B cell (primary cell): ENCODE results near the gene FRMPD4. TPM values are rescaled to one million over a fixed set of nuclear protein-coding genes. Genes with fewer than 3 reads are reported as not detected.

ENCODE experiments used
- ATAC-seq: fragments of 200-7000 bp; cut with Tn5 transposase; one replicate; pipeline ENCODE4 v1.10.0; 2021; ENCODE audit warnings: low read depth, mild to moderate bottlenecking, moderate number of reproducible peaks, moderate library complexity
- CTCF ChIA-PET: fragments of 350-600 bp; sonication (Branson Sonifier 250); formaldehyde crosslinking; loops from one replicate; lab custom pipeline; 2021; ENCODE audit warnings: antibody characterized with exemption, inconsistent platforms; lab: Charles Lee
- POLR2A ChIA-PET: fragments of 350-600 bp; sonication (Branson Sonifier 250); formaldehyde crosslinking; loops from one replicate; lab custom pipeline; 2021; ENCODE audit warnings: antibody characterized with exemption; lab: Charles Lee
- DNase-seq: peaks from one replicate; pipeline ENCODE4 v3.0.0; 2013
- H2AFZ ChIP-seq: 2 replicates; pipeline ENCODE4 v1.6.1; 2012; ENCODE audit warnings: mild to moderate bottlenecking, low read depth, low read length; ENCODE audit not compliant: insufficient read depth, poor library complexity, severe bottlenecking
- H3K27ac ChIP-seq, 2 donors: 1 replicate in 1 of 2; 2 replicates in 1 of 2; pipeline ENCODE4 v1.5.1; 2012 to 2013; ENCODE audit warnings: low read length in 2 of 2, mild to moderate bottlenecking in 2 of 2, moderate library complexity in 1 of 2
- H3K27me3 ChIP-seq, 4 experiments: fragments of 200-600 bp in 1 of 4; sonication (generic) in 1 of 4; replicated peaks in 1 of 4; 1 replicate in 2 of 4; 2 replicates in 2 of 4; pipeline versions ENCODE4 v1.6.1 to v1.7.0; 2013 to 2016; ENCODE audit warnings: low read length in 3 of 4, mild to moderate bottlenecking in 2 of 4, mixed read lengths in 1 of 4, moderate library complexity in 1 of 4; ENCODE audit not compliant: insufficient read depth in 4 of 4, control insufficient read depth in 3 of 4; ENCODE audit errors: control extremely low read depth in 1 of 4
- H3K36me3 ChIP-seq, 2 experiments: replicated peaks in 1 of 2; 1 replicate in 1 of 2; 2 replicates in 1 of 2; pipeline versions ENCODE4 v1.6.1 to v1.7.1; 2013; ENCODE audit warnings: low read length in 1 of 2; ENCODE audit not compliant: insufficient read depth in 2 of 2, control insufficient read depth in 1 of 2; ENCODE audit errors: control extremely low read depth in 1 of 2, extremely low read depth in 1 of 2
- H3K4me1 ChIP-seq, 2 donors: fragments of 200-600 bp in 1 of 2; sonication (generic) in 1 of 2; 1 replicate in 1 of 2; 2 replicates in 1 of 2; pipeline versions ENCODE4 v1.5.1 to v1.6.1; 2013 to 2017; ENCODE audit warnings: low read length in 2 of 2; ENCODE audit not compliant: control insufficient read depth in 2 of 2, insufficient read depth in 2 of 2
- H3K4me2 ChIP-seq: replicated peaks from 2 replicates; pipeline ENCODE3; 2012; ENCODE audit warnings: mild to moderate bottlenecking, low read depth, low read length; ENCODE audit not compliant: poor library complexity, severe bottlenecking
- H3K4me3 ChIP-seq, 5 experiments: fragments of 200-600 bp in 1 of 5; sonication (generic) in 1 of 5; 1 replicate in 3 of 5; 2 replicates in 2 of 5; pipeline versions ENCODE4 v1.5.1 to v1.7.0; 2011 to 2016; ENCODE audit warnings: low read length in 4 of 5, mild to moderate bottlenecking in 4 of 5, low read depth in 2 of 5, control low read depth in 1 of 5, moderate library complexity in 1 of 5; ENCODE audit not compliant: insufficient read depth in 1 of 5; ENCODE audit errors: control extremely low read depth in 1 of 5, extremely low read depth in 1 of 5
- H3K79me2 ChIP-seq: fragments of 200-600 bp; sonication (generic); one replicate; pipeline ENCODE4 v1.6.0; 2016; ENCODE audit warnings: low read length; ENCODE audit not compliant: control insufficient read depth, insufficient read depth
- H3K9ac ChIP-seq: fragments of 200-600 bp; sonication (generic); 2 replicates; pipeline ENCODE4 v1.6.1; 2017; ENCODE audit warnings: mild to moderate bottlenecking, low read length, moderate library complexity
- H3K9me3 ChIP-seq, 3 donors: one replicate each; pipeline versions ENCODE4 v1.6.1 to v1.7.1; 2013; ENCODE audit warnings: low read length in 2 of 3; ENCODE audit not compliant: control insufficient read depth in 2 of 3, insufficient read depth in 1 of 3; ENCODE audit errors: control extremely low read depth in 1 of 3
- H4K20me1 ChIP-seq: 2 replicates; pipeline ENCODE4 v1.6.0; 2012; ENCODE audit warnings: mild to moderate bottlenecking, low read length; ENCODE audit not compliant: insufficient read depth, control insufficient read depth, poor library complexity, severe bottlenecking
- H3K27ac Mint-ChIP-seq: one replicate; pipeline ENCODE4 v1.8.0; 2021; ENCODE audit warnings: mixed read lengths
- H3K27me3 Mint-ChIP-seq: one replicate; pipeline ENCODE4 v1.8.0; 2021; ENCODE audit warnings: mixed read lengths
- H3K4me1 Mint-ChIP-seq: one replicate; pipeline ENCODE4 v1.8.0; 2021; ENCODE audit warnings: mixed read lengths
- H3K4me3 Mint-ChIP-seq: one replicate; pipeline ENCODE4 v1.8.0; 2021; ENCODE audit warnings: mixed read lengths
- H3K9me3 Mint-ChIP-seq: one replicate; pipeline ENCODE4 v1.8.0; 2022; ENCODE audit warnings: mixed read lengths; ENCODE audit not compliant: insufficient read depth
- EZH2 ChIP-seq: IDR thresholded peaks from 2 replicates; pipeline ENCODE4 v1.6.1; 2012; ENCODE audit warnings: borderline replicate concordance, low read depth, mild to moderate bottlenecking, moderate library complexity, low read length; ENCODE audit not compliant: insufficient read depth, poor library complexity, severe bottlenecking
- WGBS: methylation state at CpG from one replicate; pipeline ENCODE4 v1.1.5; 2013; ENCODE audit warnings: missing lambda C conversion rate; ENCODE audit not compliant: insufficient coverage; 5-methylcytosine and 5-hydroxymethylcytosine counted together
- intact Hi-C: fragments of 100-400 bp; cut with micrococcal nuclease; formaldehyde crosslinking; loops from one replicate; pipeline ENCODE4 v1.10.0; 2022
- polyA plus RNA-seq: library from polyadenylated mRNA; depleted of rRNA; stranded (reverse); fragments of >200 nt; gene quantifications from 2 replicates; pipeline ENCODE4 v1.2.3, GENCODE V29; 2012
- total RNA-seq, 2 donors: library from RNA; stranded (reverse); fragments of 120-200 nt in 1 of 2; gene quantifications; 1 replicate in 1 of 2; 2 replicates in 1 of 2; pipeline versions ENCODE4 v1.2.3 to v1.2.4, GENCODE V29; 2013 to 2022
- TF ChIP-seq, protein P1 (sequence below): fragments of 200-600 bp; IDR thresholded peaks from one replicate; pipeline ENCODE4 v1.8.0; 2022; ENCODE audit warnings: antibody characterized with exemption, mild to moderate bottlenecking

Gene FRMPD4
- total and polyA plus RNA-seq, 2 donors (not counting 1 experiment from before 2014, with no cell fraction given): not detected

DNA sequence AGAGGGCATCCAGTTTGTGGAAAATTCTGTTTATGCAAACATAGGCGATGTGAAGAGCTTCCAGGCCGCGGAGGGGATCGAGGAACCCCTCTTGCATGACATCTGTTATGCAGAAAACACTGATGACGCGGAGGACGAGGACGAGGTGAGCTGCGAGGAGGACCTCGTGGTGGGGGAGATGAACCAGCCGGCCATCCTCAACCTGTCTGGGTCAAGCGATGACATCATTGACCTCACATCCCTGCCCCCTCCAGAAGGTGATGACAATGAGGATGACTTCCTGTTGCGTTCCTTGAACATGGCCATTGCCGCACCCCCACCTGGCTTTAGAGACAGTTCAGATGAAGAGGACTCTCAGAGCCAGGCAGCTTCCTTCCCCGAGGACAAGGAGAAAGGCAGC, 578.3 kb downstream of the FRMPD4 start:
- POLR2A ChIA-PET: no interaction called here
- ATAC-seq: no peak

DNA sequence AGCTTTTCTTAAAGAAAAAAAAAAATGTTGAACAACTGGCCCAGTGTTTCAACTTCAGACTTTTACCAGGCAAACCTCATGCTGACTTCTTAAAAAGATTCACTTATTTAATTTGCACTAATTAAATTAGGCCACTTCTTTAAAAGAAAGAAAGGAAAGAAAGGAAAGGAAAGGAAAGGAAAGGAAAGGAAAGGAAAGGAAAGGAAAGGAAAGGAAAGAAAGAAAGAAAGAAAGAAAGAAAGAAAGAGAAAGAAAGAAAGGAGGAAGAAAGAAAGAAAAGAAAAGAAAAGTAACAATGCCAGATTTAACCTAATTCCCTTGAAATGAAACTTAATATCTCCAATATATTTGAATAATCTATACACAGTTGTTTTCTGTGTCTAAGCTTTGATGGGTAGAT, 581.6 kb downstream of the FRMPD4 start:
- TF ChIP-seq, protein P1, sequence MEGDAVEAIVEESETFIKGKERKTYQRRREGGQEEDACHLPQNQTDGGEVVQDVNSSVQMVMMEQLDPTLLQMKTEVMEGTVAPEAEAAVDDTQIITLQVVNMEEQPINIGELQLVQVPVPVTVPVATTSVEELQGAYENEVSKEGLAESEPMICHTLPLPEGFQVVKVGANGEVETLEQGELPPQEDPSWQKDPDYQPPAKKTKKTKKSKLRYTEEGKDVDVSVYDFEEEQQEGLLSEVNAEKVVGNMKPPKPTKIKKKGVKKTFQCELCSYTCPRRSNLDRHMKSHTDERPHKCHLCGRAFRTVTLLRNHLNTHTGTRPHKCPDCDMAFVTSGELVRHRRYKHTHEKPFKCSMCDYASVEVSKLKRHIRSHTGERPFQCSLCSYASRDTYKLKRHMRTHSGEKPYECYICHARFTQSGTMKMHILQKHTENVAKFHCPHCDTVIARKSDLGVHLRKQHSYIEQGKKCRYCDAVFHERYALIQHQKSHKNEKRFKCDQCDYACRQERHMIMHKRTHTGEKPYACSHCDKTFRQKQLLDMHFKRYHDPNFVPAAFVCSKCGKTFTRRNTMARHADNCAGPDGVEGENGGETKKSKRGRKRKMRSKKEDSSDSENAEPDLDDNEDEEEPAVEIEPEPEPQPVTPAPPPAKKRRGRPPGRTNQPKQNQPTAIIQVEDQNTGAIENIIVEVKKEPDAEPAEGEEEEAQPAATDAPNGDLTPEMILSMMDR: no peak
- TF ChIP-seq EZH2: no peak
- Mint-ChIP-seq H3K27me3 (no peaks in the 10 kb centered on the region), H3K4me1 (peaks cover 3% of the 10 kb centered on the region), H3K27ac (no peak overlapping the region), H3K9me3 (no peaks in the 10 kb centered on the region), H3K4me3 (no peak overlapping the region)
- DNase-seq (no peak), ATAC-seq (no peak)
- Histone ChIP-seq H3K27me3 (no peaks in the 10 kb centered on the region), H4K20me1 (no peaks in the 10 kb centered on the region), H3K36me3 (no peaks in the 10 kb centered on the region), H3K4me1 (peaks cover 0 to 3% of the 10 kb centered on the region in 2 donors), H3K9me3 (no peaks in the 10 kb centered on the region), H3K4me2 (no peak overlapping the region), H3K9ac (no peak overlapping the region), H3K27ac (no peak overlapping the region), H2AFZ (no peak overlapping the region), H3K4me3 (no peak overlapping the region), H3K79me2 (no peaks in the 10 kb centered on the region)
- CTCF ChIA-PET: no interaction called here
- intact Hi-C loops: no loop called here
- POLR2A ChIA-PET: no interaction called here

More for the DNA sequence above, 578.3 kb downstream of the FRMPD4 start:
- Histone ChIP-seq H3K27me3 (no peaks in the 10 kb centered on the region), H3K4me3 (no peak overlapping the region), H3K9me3 (no peaks in the 10 kb centered on the region), H4K20me1 (no peaks in the 10 kb centered on the region), H3K9ac (no peak overlapping the region), H3K4me1 (peaks cover 15 to 18% of the 10 kb centered on the region in 2 donors), H3K36me3 (no peaks in the 10 kb centered on the region), H2AFZ (no peak overlapping the region), H3K79me2 (no peaks in the 10 kb centered on the region), H3K4me2 (no peak overlapping the region), H3K27ac (no peak overlapping the region)
- no peak for TF ChIP-seq EZH2
- TF ChIP-seq, protein P1: no peak
- H3K27me3 Mint-ChIP-seq: no peaks in the 10 kb centered on the region
- H3K27ac Mint-ChIP-seq: no peak overlapping the region
- H3K4me3 Mint-ChIP-seq: no peak overlapping the region
- intact Hi-C loops: no loop called here
- CTCF ChIA-PET: no interaction called here
- H3K4me1 Mint-ChIP-seq: peaks cover 19% of the 10 kb centered on the region
- H3K9me3 Mint-ChIP-seq: no peaks in the 10 kb centered on the region
- no peak for DNase-seq
- 100% methylated on average over 3 of the region's 15 CpGs for WGBS
